CD4-positive, alpha-beta memory T cell (primary cell): Measurements from ENCODE around the gene ASTN2. TPM values are rescaled to one million over a fixed set of nuclear protein-coding genes. Genes with fewer than 3 reads are reported as not detected.

Experiments used
- CTCF ChIA-PET: fragments of 350-600 bp; sonication (Branson Sonifier 250); formaldehyde crosslinking; loops from one replicate; lab custom pipeline; 2021; ENCODE audit warnings: inconsistent platforms; ENCODE audit not compliant: partially characterized antibody; lab: Charles Lee
- POLR2A ChIA-PET: fragments of 350-600 bp; sonication (Branson Sonifier 250); formaldehyde crosslinking; loops from one replicate; lab custom pipeline; 2021; ENCODE audit not compliant: partially characterized antibody; lab: Charles Lee
- DNase-seq, 5 donors: peaks; one replicate each; pipeline versions ENCODE4 v3.0.0 to v3.0.0-alpha.2; 2020 to 2022; ENCODE audit warnings: mixed read lengths in 1 of 5
- H3K27ac ChIP-seq: one replicate; pipeline ENCODE4 v1.7.0; 2013; ENCODE audit warnings: low read depth, low read length
- H3K27me3 ChIP-seq: 2 replicates; pipeline ENCODE4 v1.7.0; 2013; ENCODE audit warnings: mild to moderate bottlenecking, low read length, moderate library complexity; ENCODE audit not compliant: insufficient read depth
- H3K36me3 ChIP-seq: 2 replicates; pipeline ENCODE4 v1.7.0; 2013; ENCODE audit warnings: mild to moderate bottlenecking, low read length, moderate library complexity; ENCODE audit not compliant: insufficient read depth
- H3K4me1 ChIP-seq: 2 replicates; pipeline ENCODE4 v1.7.0; 2013; ENCODE audit warnings: mild to moderate bottlenecking, low read length, moderate library complexity; ENCODE audit not compliant: insufficient read depth
- H3K4me3 ChIP-seq, 2 donors: one replicate each; pipeline ENCODE4 v1.7.0; 2013; ENCODE audit warnings: low read length in 2 of 2, mild to moderate bottlenecking in 1 of 2
- H3K9me3 ChIP-seq, 2 donors: one replicate each; pipeline ENCODE4 v1.7.0; 2013; ENCODE audit warnings: low read length in 2 of 2, control low read depth in 1 of 2; ENCODE audit not compliant: control insufficient read depth in 1 of 2
- H3K27ac Mint-ChIP-seq, 7 donors: one replicate each; pipeline ENCODE4 v1.8.0; 2020 to 2021; ENCODE audit warnings: mixed read lengths in 7 of 7, mild to moderate bottlenecking in 6 of 7, inconsistent platforms in 3 of 7, moderate library complexity in 3 of 7
- H3K27me3 Mint-ChIP-seq, 2 donors: one replicate each; pipeline ENCODE4 v1.8.0; 2020 to 2021; ENCODE audit warnings: mixed read lengths in 2 of 2
- H3K36me3 Mint-ChIP-seq, 2 donors: one replicate each; pipeline ENCODE4 v1.8.0; 2020 to 2021; ENCODE audit warnings: mixed read lengths in 2 of 2, inconsistent platforms in 1 of 2, mild to moderate bottlenecking in 1 of 2
- H3K4me1 Mint-ChIP-seq, 4 donors: one replicate each; pipeline ENCODE4 v1.8.0; 2020 to 2021; ENCODE audit warnings: mixed read lengths in 4 of 4, mild to moderate bottlenecking in 1 of 4
- H3K4me3 Mint-ChIP-seq, 8 donors: one replicate each; pipeline ENCODE4 v1.8.0; 2020 to 2021; ENCODE audit warnings: mixed read lengths in 8 of 8, mild to moderate bottlenecking in 7 of 8, moderate library complexity in 6 of 8, inconsistent platforms in 3 of 8
- H3K9me3 Mint-ChIP-seq, 8 donors: one replicate each; pipeline ENCODE4 v1.8.0; 2020 to 2021; ENCODE audit warnings: mixed read lengths in 8 of 8, mild to moderate bottlenecking in 5 of 8, inconsistent platforms in 3 of 8, moderate library complexity in 1 of 8
- intact Hi-C: fragments of 100-400 bp; cut with micrococcal nuclease; formaldehyde crosslinking; loops from one replicate; pipeline ENCODE4 v1.15.1; 2023
- polyA plus RNA-seq, 2 donors: library from polyadenylated mRNA; unstranded; fragments of 300-500 nt; fragmentation: Illumina TruSeq; gene quantifications; one replicate each; pipeline ENCODE4 v1.2.3, GENCODE V29; 2021
- total RNA-seq, 2 experiments: library from RNA; stranded (reverse); gene quantifications; one replicate each; pipeline ENCODE4 v1.2.3, GENCODE V29; 2021

The ASTN2 gene
- total and polyA plus RNA-seq, 4 experiments from 2014 or later: 2.7 to 5.9 (median 4.8) TPM

DNA sequence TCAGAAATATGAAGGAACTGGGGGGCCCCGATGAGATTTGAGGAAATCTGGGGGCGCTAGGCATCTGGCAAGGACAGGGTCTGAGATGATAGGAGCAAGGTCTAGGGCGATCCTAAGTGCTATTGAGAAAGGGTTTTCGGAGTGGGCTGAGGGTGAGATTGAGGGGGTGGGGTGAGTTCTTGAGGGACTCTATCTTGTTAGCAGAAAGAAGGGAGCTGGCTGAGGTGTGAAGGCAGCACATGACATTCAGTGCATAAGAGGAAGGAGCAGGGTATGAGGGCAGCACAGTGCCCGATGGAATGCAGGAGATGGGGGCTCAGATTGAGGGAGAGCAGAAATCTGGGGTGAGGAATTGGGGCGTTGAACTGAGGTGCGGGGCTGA, 727.1 kb downstream of the ASTN2 start:
- Mint-ChIP-seq H3K27me3 (no peaks in the 10 kb centered on the region), H3K4me1 (peaks cover 56 to 75% (median 60%) of the 10 kb centered on the region in 4 donors), H3K4me3 (peak overlapping the region; percentile 86 to 98 (median 94)), H3K36me3 (peaks cover 0 to 8% of the 10 kb centered on the region in 2 donors), H3K9me3 (peaks cover 0 to 3% (median 2%) of the 10 kb centered on the region in 8 donors), H3K27ac (peak overlapping the region; percentile 53 to 94 (median 89))
- Histone ChIP-seq H3K36me3 (no peaks in the 10 kb centered on the region), H3K27ac (peak overlapping the region; percentile 52), H3K27me3 (no peaks in the 10 kb centered on the region), H3K4me3 (peak overlapping the region; percentile 71 to 73), H3K9me3 (no peaks in the 10 kb centered on the region), H3K4me1 (peaks cover 62% of the 10 kb centered on the region)
- intact Hi-C loops: no loop called here
- CTCF ChIA-PET: no interaction called here
- POLR2A ChIA-PET: interaction anchor here (1.3 to 3.6 kb wide), 2 partner anchors 11 to 30 kb away, joined by 3 to 19 read pairs; no protein-coding TSS in a partner anchor
- DNase-seq: no peak

DNA sequence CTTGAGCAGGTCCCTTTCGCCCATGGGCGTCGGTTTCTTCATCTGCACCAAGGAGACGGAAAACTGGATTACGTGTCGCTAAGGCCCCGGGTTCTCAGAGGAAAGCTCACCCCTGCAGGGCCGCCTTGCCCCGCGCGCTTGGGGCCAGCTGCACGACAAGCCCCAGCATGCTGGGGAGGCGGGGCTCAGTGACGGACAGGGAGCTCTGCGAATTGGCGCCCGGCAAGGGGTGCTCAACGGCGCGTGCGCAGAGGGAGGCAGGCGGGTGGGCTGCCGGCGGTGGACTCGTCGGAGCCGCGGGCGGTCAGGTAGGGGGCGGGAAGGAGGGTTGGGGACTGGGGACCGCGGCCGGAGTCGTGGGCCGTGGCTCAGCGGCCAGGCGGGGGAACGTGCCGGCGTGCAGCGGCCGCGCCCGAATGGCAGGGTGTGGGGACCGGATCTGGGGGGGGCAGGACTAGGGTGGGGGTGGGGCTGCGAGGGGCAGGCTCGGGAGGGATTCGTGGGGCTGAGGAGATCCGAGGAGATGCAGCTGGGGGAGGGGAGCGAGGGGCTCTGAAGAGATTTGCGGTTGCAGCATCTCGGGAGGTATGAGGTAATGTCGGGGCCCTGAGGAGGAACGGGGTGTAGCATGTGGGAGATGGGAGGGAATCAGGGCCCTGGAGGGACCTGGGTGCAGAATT, 727.6 kb downstream of the ASTN2 start, which contains the start of gene TRIM32:
Gene TRIM32, plus strand, starts transcription at position 232 of the 680 bp plus-strand sequence. CDS start 10,438 bp downstream, outside the sequence.
- no peaks in the 10 kb centered on the region for H3K27me3 Mint-ChIP-seq
- H3K36me3 ChIP-seq: no peaks in the 10 kb centered on the region
- H3K4me1 ChIP-seq: peaks cover 57% of the 10 kb centered on the region
- ChIA-PET POLR2A (interaction anchor here (1.3 to 3.6 kb wide), 2 partner anchors 11 to 30 kb away, joined by 3 to 19 read pairs; no protein-coding TSS in a partner anchor), CTCF (interaction anchor here (1.5 kb wide), 1 partner anchor 11 kb away, joined by 4 read pairs; no protein-coding TSS in a partner anchor)
- peak; percentile 89 to 95 (median 90) for DNase-seq
- H3K9me3 Mint-ChIP-seq: peaks cover 0 to 3% (median 2%) of the 10 kb centered on the region in 8 donors
- H3K9me3 ChIP-seq: no peaks in the 10 kb centered on the region
- peak within 1 kb of the TSS; percentile 52 for H3K27ac ChIP-seq
- H3K27me3 ChIP-seq: no peaks in the 10 kb centered on the region
- H3K27ac Mint-ChIP-seq: peak within 1 kb of the TSS; percentile 87 to 97 (median 92)
- H3K4me3 Mint-ChIP-seq: peak within 1 kb of the TSS; percentile 86 to 98 (median 94)
- intact Hi-C loops: no loop called here
- peak within 1 kb of the TSS; percentile 73 to 80 for H3K4me3 ChIP-seq
- peaks cover 0 to 8% of the 10 kb centered on the region in 2 donors for H3K36me3 Mint-ChIP-seq
- peaks cover 51 to 69% (median 55%) of the 10 kb centered on the region in 4 donors for H3K4me1 Mint-ChIP-seq

DNA sequence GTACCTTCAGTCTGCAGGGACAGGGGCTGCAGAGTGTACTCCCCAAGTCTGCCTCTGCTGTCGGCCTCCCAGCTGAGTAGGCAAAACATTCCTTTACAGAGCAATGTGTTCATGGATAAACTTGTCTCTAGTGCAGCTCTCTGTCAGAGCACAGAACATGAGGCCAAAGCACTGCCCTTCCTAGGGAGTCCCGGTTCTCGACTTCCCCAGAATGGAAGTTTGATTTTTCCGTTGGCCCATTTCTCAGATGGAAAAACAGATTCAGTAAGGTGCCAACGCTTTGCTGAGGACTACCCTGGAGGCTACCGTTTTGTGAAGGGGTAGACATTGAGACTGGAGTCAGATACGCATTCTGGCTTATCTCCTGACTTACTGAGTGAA, 728.2 kb downstream of the ASTN2 start:
- Histone ChIP-seq H3K36me3 (no peaks in the 10 kb centered on the region), H3K9me3 (no peaks in the 10 kb centered on the region), H3K4me1 (peaks cover 52% of the 10 kb centered on the region), H3K27ac (peak overlapping the region; percentile 52), H3K4me3 (peak overlapping the region; percentile 73 to 80), H3K27me3 (no peaks in the 10 kb centered on the region)
- peaks cover 0 to 8% of the 10 kb centered on the region in 2 donors for H3K36me3 Mint-ChIP-seq
- H3K4me1 Mint-ChIP-seq: peaks cover 45 to 64% (median 50%) of the 10 kb centered on the region in 4 donors
- DNase-seq: no peak
- no peaks in the 10 kb centered on the region for H3K27me3 Mint-ChIP-seq
- H3K9me3 Mint-ChIP-seq: peaks cover 0 to 3% (median 2%) of the 10 kb centered on the region in 8 donors
- intact Hi-C loops: no loop called here
- peak overlapping the region; percentile 87 to 97 (median 92) for H3K27ac Mint-ChIP-seq
- ChIA-PET POLR2A (interaction anchor here (3.6 kb wide), 1 partner anchor 12 kb away, joined by 19 read pairs; no protein-coding TSS in a partner anchor), CTCF (interaction anchor here (1.5 kb wide), 1 partner anchor 10 kb away, joined by 4 read pairs; no protein-coding TSS in a partner anchor)
- peak overlapping the region; percentile 86 to 98 (median 94) for H3K4me3 Mint-ChIP-seq

DNA sequence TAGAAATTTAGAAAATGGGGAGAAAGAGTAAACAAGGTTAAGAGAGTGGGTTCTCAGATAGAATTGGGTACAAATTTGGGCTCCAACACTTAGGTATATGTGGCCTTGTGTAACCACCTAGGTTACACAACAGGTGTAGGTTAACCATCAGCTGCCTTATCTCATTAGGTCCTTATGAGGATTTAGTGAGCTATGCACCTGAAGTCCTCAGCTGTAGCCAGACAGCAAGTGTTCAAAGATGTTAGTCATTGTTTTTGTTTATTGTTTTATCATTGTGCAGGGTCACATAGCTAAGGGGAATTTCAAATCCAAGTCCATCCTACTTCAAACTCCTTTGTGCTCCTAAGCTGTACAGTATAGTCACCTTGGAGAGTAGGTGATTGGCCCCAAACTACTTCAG, 728.7 kb downstream of the ASTN2 start:
- CTCF ChIA-PET: interaction anchor here (1.1 to 1.5 kb wide), 2 partner anchors 9 to 24 kb away, joined by 3 to 4 read pairs; no protein-coding TSS in a partner anchor
- Histone ChIP-seq H3K27ac (peak overlapping the region; percentile 52), H3K36me3 (no peaks in the 10 kb centered on the region), H3K27me3 (no peaks in the 10 kb centered on the region), H3K9me3 (no peaks in the 10 kb centered on the region), H3K4me3 (peak overlapping the region in 1 of 2 donors; percentile 73), H3K4me1 (peaks cover 47% of the 10 kb centered on the region)
- intact Hi-C loops: no loop called here
- no peak for DNase-seq
- Mint-ChIP-seq H3K9me3 (peaks cover 0 to 3% (median 2%) of the 10 kb centered on the region in 8 donors), H3K4me1 (peaks cover 40 to 59% (median 45%) of the 10 kb centered on the region in 4 donors), H3K27ac (peak overlapping the region; percentile 87 to 97 (median 92)), H3K4me3 (peak overlapping the region; percentile 86 to 98 (median 94)), H3K36me3 (peaks cover 0 to 8% of the 10 kb centered on the region in 2 donors), H3K27me3 (no peaks in the 10 kb centered on the region)
- POLR2A ChIA-PET: interaction anchor here (3.6 kb wide), 1 partner anchor 12 kb away, joined by 19 read pairs; no protein-coding TSS in a partner anchor

DNA sequence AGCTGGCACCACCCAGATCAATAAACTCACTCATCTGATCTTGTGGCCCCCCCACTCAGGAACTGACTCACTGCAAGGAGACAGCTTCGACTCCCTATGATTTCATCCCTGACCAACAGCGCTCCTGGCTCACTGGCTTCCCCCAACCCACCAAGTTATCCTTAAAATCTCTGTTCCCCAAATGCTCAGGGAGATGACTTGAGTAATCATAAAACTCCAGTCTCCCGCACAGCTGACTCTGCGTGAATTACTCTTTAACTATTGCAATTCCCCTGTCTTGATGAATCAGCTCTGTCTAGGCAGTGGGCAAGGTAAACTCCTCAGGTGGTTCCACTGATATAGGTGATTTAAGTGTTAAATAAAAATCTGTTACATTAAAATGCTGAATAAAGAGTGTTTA, 729.7 kb downstream of the ASTN2 start:
- Mint-ChIP-seq H3K27me3 (no peaks in the 10 kb centered on the region), H3K36me3 (peaks cover 0 to 8% of the 10 kb centered on the region in 2 donors), H3K9me3 (peaks cover 0 to 4% (median 2%) of the 10 kb centered on the region in 8 donors), H3K27ac (no peak overlapping the region), H3K4me1 (peaks cover 33 to 50% (median 38%) of the 10 kb centered on the region in 4 donors), H3K4me3 (peak overlapping the region in 3 of 8 donors; percentile 2 to 63 (median 30))
- intact Hi-C loops: no loop called here
- ChIA-PET POLR2A (no interaction called here), CTCF (interaction anchor here (1.1 kb wide), 1 partner anchor 23 kb away, joined by 3 read pairs; no protein-coding TSS in a partner anchor)
- Histone ChIP-seq H3K4me1 (peaks cover 38% of the 10 kb centered on the region), H3K4me3 (no peak overlapping the region), H3K36me3 (no peaks in the 10 kb centered on the region), H3K27ac (no peak overlapping the region), H3K27me3 (no peaks in the 10 kb centered on the region), H3K9me3 (no peaks in the 10 kb centered on the region)
- no peak for DNase-seq

DNA sequence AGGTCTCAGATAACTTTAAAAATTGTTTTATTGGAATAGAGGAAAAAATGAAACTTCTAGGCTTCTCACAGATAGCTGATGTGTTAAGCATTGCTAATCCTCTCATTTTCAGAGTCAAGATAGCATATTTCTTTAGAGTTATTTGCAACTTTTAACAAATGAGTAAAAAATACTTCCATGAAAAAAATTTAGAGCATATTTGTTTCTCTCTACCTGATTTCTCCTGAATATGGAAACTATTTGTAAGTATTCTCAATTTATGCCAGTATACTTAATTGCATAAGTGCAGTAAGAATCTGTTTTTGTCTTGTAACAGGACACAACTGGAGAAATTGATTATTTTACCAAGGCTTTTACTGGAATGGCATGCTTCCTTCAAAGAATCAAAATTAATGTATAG, 731.3 kb downstream of the ASTN2 start:
- ChIA-PET POLR2A (no interaction called here), CTCF (interaction anchor here (1.2 kb wide), 1 partner anchor 10 kb away, joined by 3 read pairs; no protein-coding TSS in a partner anchor)
- peaks cover 21% of the 10 kb centered on the region for H3K4me1 ChIP-seq
- no peak overlapping the region for H3K27ac ChIP-seq
- Mint-ChIP-seq H3K27me3 (no peaks in the 10 kb centered on the region), H3K36me3 (peaks cover 0 to 8% of the 10 kb centered on the region in 2 donors), H3K9me3 (peaks cover 0 to 4% (median 2%) of the 10 kb centered on the region in 8 donors), H3K4me3 (no peak overlapping the region), H3K4me1 (peaks cover 18 to 34% (median 23%) of the 10 kb centered on the region in 4 donors), H3K27ac (no peak overlapping the region)
- H3K36me3 ChIP-seq: no peaks in the 10 kb centered on the region
- no peaks in the 10 kb centered on the region for H3K9me3 ChIP-seq
- H3K27me3 ChIP-seq: no peaks in the 10 kb centered on the region
- H3K4me3 ChIP-seq: no peak overlapping the region
- DNase-seq: no peak
- intact Hi-C loops: no loop called here
